H9 (cell line): ENCODE results near the gene SAMD8. TPM values are rescaled to one million over a fixed set of nuclear protein-coding genes. Genes with fewer than 3 reads are reported as not detected.

Experiments
- DNase-seq: peaks from one replicate; pipeline ENCODE4 v3.0.0-alpha.2; 2017
- H2AFZ ChIP-seq: one replicate; pipeline ENCODE4 v1.6.1; 2013; ENCODE audit warnings: mild to moderate bottlenecking, low read length, control low read depth, moderate library complexity
- H2AK5ac ChIP-seq: 2 replicates; pipeline ENCODE4 v1.6.1; 2013; ENCODE audit warnings: low read length, control low read depth, mixed read lengths; ENCODE audit not compliant: insufficient read length
- H2BK120ac ChIP-seq: one replicate; pipeline ENCODE4 v1.6.1; 2013; ENCODE audit warnings: low read depth, mild to moderate bottlenecking, low read length, control low read depth, inconsistent platforms; ENCODE audit not compliant: poor library complexity, severe bottlenecking
- H2BK12ac ChIP-seq: 2 replicates; pipeline ENCODE4 v1.6.1; 2013; ENCODE audit warnings: low read length, control low read depth, mixed read lengths, low read depth; ENCODE audit not compliant: insufficient read length
- H2BK15ac ChIP-seq: 2 replicates; pipeline ENCODE4 v1.6.1; 2013; ENCODE audit warnings: low read depth, low read length, control low read depth
- H2BK20ac ChIP-seq: one replicate; pipeline ENCODE4 v1.6.1; 2013; ENCODE audit warnings: low read depth, mild to moderate bottlenecking, low read length, control low read depth, inconsistent platforms; ENCODE audit not compliant: poor library complexity, severe bottlenecking
- H2BK5ac ChIP-seq: 2 replicates; pipeline ENCODE4 v1.6.1; 2013; ENCODE audit warnings: low read length, control low read depth, mixed read lengths; ENCODE audit not compliant: insufficient read length
- H3K14ac ChIP-seq: 2 replicates; pipeline ENCODE4 v1.6.1; 2013; ENCODE audit warnings: low read length, control low read depth; ENCODE audit not compliant: insufficient read depth
- H3K18ac ChIP-seq: 2 replicates; pipeline ENCODE4 v1.6.1; 2013; ENCODE audit warnings: low read depth, mild to moderate bottlenecking, mixed read lengths, low read length, control low read depth; ENCODE audit not compliant: insufficient read length
- H3K23ac ChIP-seq: 2 replicates; pipeline ENCODE4 v1.6.1; 2013; ENCODE audit warnings: low read length, control low read depth, mixed read lengths, low read depth; ENCODE audit not compliant: insufficient read length
- H3K23me2 ChIP-seq: 2 replicates; pipeline ENCODE4 v1.6.1; 2013; ENCODE audit warnings: low read depth, mild to moderate bottlenecking, mixed read lengths, low read length, control low read depth; ENCODE audit not compliant: insufficient read length, poor library complexity, severe bottlenecking
- H3K27ac ChIP-seq: 2 replicates; pipeline ENCODE4 v1.5.1; 2013; ENCODE audit warnings: low read length, control low read depth, mixed read lengths, low read depth; ENCODE audit not compliant: insufficient read length
- H3K27me3 ChIP-seq: 2 replicates; pipeline ENCODE4 v1.6.1; 2013; ENCODE audit warnings: low read length, control low read depth, inconsistent platforms; ENCODE audit not compliant: insufficient read depth
- H3K4ac ChIP-seq: 2 replicates; pipeline ENCODE4 v1.6.1; 2013; ENCODE audit warnings: low read depth, mild to moderate bottlenecking, control low read depth, inconsistent platforms, low read length, moderate library complexity
- H3K4me1 ChIP-seq: 2 replicates; pipeline ENCODE4 v1.6.1; 2013; ENCODE audit warnings: low read length, control low read depth, inconsistent platforms; ENCODE audit not compliant: insufficient read depth
- H3K4me2 ChIP-seq: 2 replicates; pipeline ENCODE4 v1.6.1; 2013; ENCODE audit warnings: low read length, control low read depth, mixed read lengths; ENCODE audit not compliant: insufficient read length, insufficient read depth
- H3K56ac ChIP-seq: 2 replicates; pipeline ENCODE4 v1.6.1; 2013; ENCODE audit warnings: low read depth, mild to moderate bottlenecking, mixed read lengths, low read length, control low read depth; ENCODE audit not compliant: insufficient read length
- H3K79me1 ChIP-seq: 2 replicates; pipeline ENCODE4 v1.6.1; 2013; ENCODE audit warnings: low read depth, mild to moderate bottlenecking, moderate library complexity, low read length, control low read depth, inconsistent platforms; ENCODE audit not compliant: insufficient read depth, poor library complexity, severe bottlenecking
- H3K79me2 ChIP-seq: 2 replicates; pipeline ENCODE4 v1.6.1; 2013; ENCODE audit warnings: low read length, control low read depth, inconsistent platforms; ENCODE audit not compliant: insufficient read depth
- H3K9ac ChIP-seq: 2 replicates; pipeline ENCODE4 v1.6.1; 2013; ENCODE audit warnings: low read length, control low read depth, mixed read lengths; ENCODE audit not compliant: insufficient read length; ENCODE audit errors: extremely low read depth
- H3K9me3 ChIP-seq: one replicate; pipeline ENCODE4 v1.6.1; 2013; ENCODE audit warnings: low read depth, low read length, inconsistent platforms; ENCODE audit not compliant: control insufficient read depth
- H3T11ph ChIP-seq: one replicate; pipeline ENCODE4 v1.6.1; 2013; ENCODE audit warnings: mild to moderate bottlenecking, low read length, control low read depth, inconsistent platforms
- H4K20me1 ChIP-seq: one replicate; pipeline ENCODE4 v1.6.1; 2013; ENCODE audit not compliant: control insufficient read depth, insufficient read length, insufficient read depth
- H4K5ac ChIP-seq: 2 replicates; pipeline ENCODE4 v1.6.1; 2013; ENCODE audit warnings: low read depth, mild to moderate bottlenecking, mixed read lengths, low read length, control low read depth; ENCODE audit not compliant: insufficient read length
- H4K8ac ChIP-seq: replicated peaks from 2 replicates; pipeline ENCODE4 v1.6.1; 2013; ENCODE audit warnings: low read length, control low read depth, mixed read lengths, low read depth; ENCODE audit not compliant: insufficient read length
- H4K91ac ChIP-seq: 2 replicates; pipeline ENCODE4 v1.6.1; 2013; ENCODE audit warnings: low read depth, mild to moderate bottlenecking, moderate library complexity, mixed read lengths, low read length, control low read depth; ENCODE audit not compliant: insufficient read length
- H3K27ac Mint-ChIP-seq, 3 experiments: 2 replicates in 2 of 3; 3 replicates in 1 of 3; pipeline ENCODE4 v1.8.0; 2020 to 2021; ENCODE audit warnings: mixed read lengths in 3 of 3, mild to moderate bottlenecking in 1 of 3, moderate library complexity in 1 of 3
- H3K27me3 Mint-ChIP-seq: 2 replicates; pipeline ENCODE4 v1.8.0; 2021; ENCODE audit warnings: low read depth, mild to moderate bottlenecking, moderate library complexity, mixed read lengths
- H3K36me3 Mint-ChIP-seq, 3 experiments: 2 replicates in 2 of 3; 3 replicates in 1 of 3; pipeline ENCODE4 v1.8.0; 2020 to 2021; ENCODE audit warnings: low read depth in 3 of 3, mixed read lengths in 3 of 3; ENCODE audit not compliant: insufficient read depth in 1 of 3
- H3K4me1 Mint-ChIP-seq, 2 experiments: 2 replicates each; pipeline ENCODE4 v1.8.0; 2020; ENCODE audit warnings: mixed read lengths in 2 of 2
- H3K4me3 Mint-ChIP-seq, 2 experiments: 2 replicates in 1 of 2; 3 replicates in 1 of 2; pipeline ENCODE4 v1.8.0; 2020 to 2021; ENCODE audit warnings: mild to moderate bottlenecking in 2 of 2, mixed read lengths in 2 of 2, moderate library complexity in 1 of 2
- H3K9me3 Mint-ChIP-seq, 2 experiments: 2 replicates in 1 of 2; 3 replicates in 1 of 2; pipeline ENCODE4 v1.8.0; 2020; ENCODE audit warnings: mild to moderate bottlenecking in 2 of 2, mixed read lengths in 2 of 2, moderate library complexity in 1 of 2
- WGBS: extraction: QIAGEN DNeasy Blood & Tissue Kit; methylation state at CpG from one replicate; pipeline ENCODE4 v1.1.7; 2013; ENCODE audit warnings: missing lambda C conversion rate, low lambda C conversion rate, mixed read lengths; ENCODE audit not compliant: insufficient read length; ENCODE audit errors: extremely low coverage; 5-methylcytosine and 5-hydroxymethylcytosine counted together
- total RNA-seq: library from RNA; stranded (reverse); gene quantifications from 2 replicates; pipeline ENCODE4 v1.2.1, GENCODE V29; 2021
- TF ChIP-seq, protein P1 (sequence below): fragments of 200-600 bp; sonication (generic); conservative IDR thresholded peaks from 3 replicates; pipeline ENCODE4 v1.8.0; 2021; ENCODE audit warnings: antibody characterized with exemption, mild to moderate bottlenecking

SAMD8 gene
- total RNA-seq, 1 experiment from 2014 or later: 18.8 TPM

- no CpG with 5 or more reads among the region's 2 CpGs for WGBS
- H3K4ac ChIP-seq: no peak overlapping the region
- no peak overlapping the region for H2BK120ac ChIP-seq
- no peak overlapping the region for H2BK15ac ChIP-seq
- H3K79me2 ChIP-seq: peaks cover 7% of the 10 kb centered on the region; the same call in 1 of the 2 replicates
- no peak overlapping the region for H3K18ac ChIP-seq
- no peak overlapping the region for H2BK20ac ChIP-seq
- H3K4me1 ChIP-seq: no peaks in the 10 kb centered on the region
- H3K36me3 Mint-ChIP-seq: peaks cover 6 to 11% (median 11%) of the 10 kb centered on the region in 3 experiments; a peak in 6 of 7 replicates
- no peak overlapping the region for H4K5ac ChIP-seq
- no peaks in the 10 kb centered on the region for H3K9me3 ChIP-seq
- no peaks in the 10 kb centered on the region for H3K23me2 ChIP-seq
- H3K9me3 Mint-ChIP-seq: no peaks in the 10 kb centered on the region
- H3K23ac ChIP-seq: no peak overlapping the region
- no peak overlapping the region for H3K27ac Mint-ChIP-seq
- no peak overlapping the region for H2BK5ac ChIP-seq
- H4K20me1 ChIP-seq: no peaks in the 10 kb centered on the region
- no peaks in the 10 kb centered on the region for H3K27me3 Mint-ChIP-seq
- no peak overlapping the region for H2BK12ac ChIP-seq
- H3K27ac ChIP-seq: no peak overlapping the region
- H4K8ac ChIP-seq: no peak overlapping the region
- H2AFZ ChIP-seq: no peak overlapping the region
- H3K79me1 ChIP-seq: no peaks in the 10 kb centered on the region
- H3K14ac ChIP-seq: no peak overlapping the region
- H3K4me1 Mint-ChIP-seq: peaks cover 0 to 3% of the 10 kb centered on the region in 2 experiments; a peak in 1 of 4 replicates
- H3K27me3 ChIP-seq: no peaks in the 10 kb centered on the region
- no peak overlapping the region for H4K91ac ChIP-seq
- no peak overlapping the region for H2AK5ac ChIP-seq
- TF ChIP-seq, protein P1, sequence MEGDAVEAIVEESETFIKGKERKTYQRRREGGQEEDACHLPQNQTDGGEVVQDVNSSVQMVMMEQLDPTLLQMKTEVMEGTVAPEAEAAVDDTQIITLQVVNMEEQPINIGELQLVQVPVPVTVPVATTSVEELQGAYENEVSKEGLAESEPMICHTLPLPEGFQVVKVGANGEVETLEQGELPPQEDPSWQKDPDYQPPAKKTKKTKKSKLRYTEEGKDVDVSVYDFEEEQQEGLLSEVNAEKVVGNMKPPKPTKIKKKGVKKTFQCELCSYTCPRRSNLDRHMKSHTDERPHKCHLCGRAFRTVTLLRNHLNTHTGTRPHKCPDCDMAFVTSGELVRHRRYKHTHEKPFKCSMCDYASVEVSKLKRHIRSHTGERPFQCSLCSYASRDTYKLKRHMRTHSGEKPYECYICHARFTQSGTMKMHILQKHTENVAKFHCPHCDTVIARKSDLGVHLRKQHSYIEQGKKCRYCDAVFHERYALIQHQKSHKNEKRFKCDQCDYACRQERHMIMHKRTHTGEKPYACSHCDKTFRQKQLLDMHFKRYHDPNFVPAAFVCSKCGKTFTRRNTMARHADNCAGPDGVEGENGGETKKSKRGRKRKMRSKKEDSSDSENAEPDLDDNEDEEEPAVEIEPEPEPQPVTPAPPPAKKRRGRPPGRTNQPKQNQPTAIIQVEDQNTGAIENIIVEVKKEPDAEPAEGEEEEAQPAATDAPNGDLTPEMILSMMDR: no peak
- H3K4me3 Mint-ChIP-seq: no peak overlapping the region
- no peak overlapping the region for H3K56ac ChIP-seq
- no peak overlapping the region for H3K9ac ChIP-seq
- no peak overlapping the region for H3T11ph ChIP-seq
- no peak overlapping the region for H3K4me2 ChIP-seq
- DNase-seq: no peak
These were observed 35.3 kb downstream of the SAMD8 start for GRCh38 chr10:75146780-75147179.
